CD4-positive, alpha-beta T cell (primary cell): Measurements from ENCODE around the gene MAP2K7. TPM values are rescaled to one million over a fixed set of nuclear protein-coding genes. Genes with fewer than 3 reads are reported as not detected.

Experiments
- ATAC-seq: fragments of 200-7000 bp; cut with Tn5 transposase; one replicate; pipeline ENCODE4 v1.10.0; 2022; ENCODE audit warnings: mild to moderate bottlenecking; ENCODE audit not compliant: poor library complexity
- CTCF ChIA-PET: fragments of 350-600 bp; sonication (Branson Sonifier 250); formaldehyde crosslinking; loops from one replicate; lab custom pipeline; 2021; ENCODE audit warnings: antibody characterized with exemption, inconsistent platforms; lab: Charles Lee
- POLR2A ChIA-PET: fragments of 350-600 bp; sonication (Branson Sonifier 250); formaldehyde crosslinking; loops from one replicate; lab custom pipeline; 2021; ENCODE audit warnings: antibody characterized with exemption, inconsistent platforms; lab: Charles Lee
- DNase-seq, 14 experiments: peaks; one replicate each; pipeline ENCODE4 v3.0.0-alpha.2; 2013 to 2020; ENCODE audit warnings: mixed read lengths in 2 of 14
- H3K27ac ChIP-seq, 2 donors: one replicate each; pipeline versions ENCODE4 v1.5.1 to v1.7.0; 2013; ENCODE audit warnings: low read length in 2 of 2, low read depth in 1 of 2, mild to moderate bottlenecking in 1 of 2
- H3K27me3 ChIP-seq, 2 experiments: 1 replicate in 1 of 2; 2 replicates in 1 of 2; pipeline versions ENCODE4 v1.6.1 to v1.7.0; 2013; ENCODE audit warnings: low read length in 2 of 2, control low read depth in 1 of 2, mild to moderate bottlenecking in 1 of 2, moderate library complexity in 1 of 2; ENCODE audit not compliant: insufficient read depth in 2 of 2, control insufficient read depth in 1 of 2
- H3K36me3 ChIP-seq: one replicate; pipeline ENCODE4 v1.6.1; 2013; ENCODE audit warnings: low read length, control low read depth; ENCODE audit not compliant: insufficient read depth
- H3K4me1 ChIP-seq: one replicate; pipeline ENCODE4 v1.6.1; 2013; ENCODE audit warnings: low read length, control low read depth; ENCODE audit not compliant: insufficient read depth
- H3K4me3 ChIP-seq: one replicate; pipeline ENCODE4 v1.5.1; 2013; ENCODE audit warnings: mild to moderate bottlenecking, low read length, moderate library complexity
- H3K9me3 ChIP-seq, 2 experiments: 1 replicate in 1 of 2; 2 replicates in 1 of 2; pipeline versions ENCODE4 v1.6.1 to v1.7.0; 2013; ENCODE audit warnings: low read length in 2 of 2, mild to moderate bottlenecking in 2 of 2, control low read depth in 1 of 2, moderate library complexity in 1 of 2; ENCODE audit not compliant: control insufficient read depth in 1 of 2, insufficient read depth in 1 of 2
- H3K27ac Mint-ChIP-seq: one replicate; pipeline ENCODE4 v1.8.0; 2020; ENCODE audit warnings: mixed read lengths
- H3K27me3 Mint-ChIP-seq: one replicate; pipeline ENCODE4 v1.8.0; 2021; ENCODE audit warnings: mixed read lengths
- H3K36me3 Mint-ChIP-seq: one replicate; pipeline ENCODE4 v1.8.0; 2021; ENCODE audit warnings: low read depth, mixed read lengths
- H3K4me1 Mint-ChIP-seq: one replicate; pipeline ENCODE4 v1.8.0; 2021; ENCODE audit warnings: low read depth, mixed read lengths
- H3K4me3 Mint-ChIP-seq: one replicate; pipeline ENCODE4 v1.8.0; 2020; ENCODE audit warnings: mild to moderate bottlenecking, mixed read lengths
- H3K9me3 Mint-ChIP-seq: one replicate; pipeline ENCODE4 v1.8.0; 2020; ENCODE audit warnings: mixed read lengths
- intact Hi-C, 2 experiments: fragments of 100-400 bp; cut with DNase I in 1 of 2; cut with micrococcal nuclease in 1 of 2; formaldehyde crosslinking; loops; one replicate each; pipeline versions ENCODE4 v1.15.1 to v1.9.0; 2023 to 2025; cut with DNase I, micrococcal nuclease
- polyA plus RNA-seq, 2 donors: library from polyadenylated mRNA; unstranded; fragments of 120-200 nt; gene quantifications; one replicate each; pipeline ENCODE4 v1.2.1, GENCODE V29; 2013
- total RNA-seq, 174 experiments: library from RNA in 2 of 174; stranded (reverse) in 2 of 174; gene quantifications; one replicate each; pipeline ENCODE4 v1.2.3 and lab custom pipeline; 2021 to 2026
- TF ChIP-seq, protein P1 (sequence below): fragments of 200-600 bp; IDR thresholded peaks from one replicate; pipeline ENCODE4 v1.8.0; 2022; ENCODE audit warnings: antibody characterized with exemption, mild to moderate bottlenecking

The MAP2K7 gene
- 10 to 100 TPM; 81.7 to 82.3 TPM for total RNA-seq
- 24.1 TPM for polyA plus RNA-seq (2013, experiment 1 of 2)
- 31.8 TPM for polyA plus RNA-seq (2013, experiment 2 of 2)
- total RNA-seq (lab: John Stamatoyannopoulos, UW) = 20.9 to 71.0 (median 41.4) reads per million in 172 experiments

DNA sequence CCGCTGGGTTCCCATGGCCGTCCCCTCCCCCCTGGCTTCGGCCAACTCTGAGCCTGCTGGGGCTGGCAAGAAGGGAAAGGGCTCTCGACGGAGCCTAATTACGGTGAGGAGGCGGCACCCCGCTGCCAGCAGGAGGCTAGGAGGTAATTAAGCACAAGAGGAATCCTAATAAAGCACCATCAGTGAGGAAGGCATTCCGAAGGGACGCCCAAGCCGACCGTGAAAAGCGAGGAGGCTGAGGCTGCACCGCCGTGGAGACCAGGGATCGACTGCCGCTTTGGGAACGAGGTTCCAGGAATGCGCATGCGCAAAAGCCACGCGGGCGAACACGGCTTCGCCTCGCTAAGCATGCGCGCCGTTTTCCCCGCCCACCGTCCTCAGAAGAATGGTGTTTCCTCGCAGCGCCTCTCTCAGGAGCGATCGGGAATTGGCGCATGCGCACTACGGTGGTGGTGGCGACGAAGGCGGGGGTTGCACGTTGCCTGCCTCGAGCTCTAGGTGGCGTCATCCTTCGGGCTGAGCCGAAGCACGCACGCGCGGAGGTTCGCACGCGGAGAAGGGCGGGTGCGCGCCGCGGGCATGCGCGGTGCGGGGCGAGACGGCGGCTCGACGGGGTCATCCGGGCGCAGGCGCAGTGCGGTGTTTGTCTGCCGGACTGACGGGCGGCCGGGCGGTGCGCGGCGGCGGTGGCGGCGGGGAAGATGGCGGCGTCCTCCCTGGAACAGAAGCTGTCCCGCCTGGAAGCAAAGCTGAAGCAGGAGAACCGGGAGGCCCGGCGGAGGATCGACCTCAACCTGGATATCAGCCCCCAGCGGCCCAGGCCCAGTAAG, at the start of gene MAP2K7:
Gene MAP2K7 (plus strand): TSS at position 634 of the 830 bp plus-strand sequence. CDS start 68 bp downstream, at position 702.
- Histone ChIP-seq H3K4me1 (peaks cover 48% of the 10 kb centered on the region), H3K4me3 (peak within 1 kb of the TSS; percentile 85), H3K27me3 (no peaks in the 10 kb centered on the region), H3K36me3 (peaks cover 24% of the 10 kb centered on the region), H3K9me3 (no peaks in the 10 kb centered on the region), H3K27ac (peak within 1 kb of the TSS; percentile 68 to 87)
- POLR2A ChIA-PET = interaction anchor here (0.5 to 2.2 kb wide), 21 partner anchors 8 to 554 kb away, joined by 3 to 116 read pairs (median 3); partner anchors contain the start of genes ARHGEF18, PET100, PNPLA6 and SNAPC2
- H3K4me1 Mint-ChIP-seq = peaks cover 26% of the 10 kb centered on the region
- H3K9me3 Mint-ChIP-seq = no peaks in the 10 kb centered on the region
- peaks cover 6% of the 10 kb centered on the region for H3K27me3 Mint-ChIP-seq
- peaks cover 23% of the 10 kb centered on the region for H3K36me3 Mint-ChIP-seq
- DNase-seq = peak; percentile 100
- ATAC-seq = peak; percentile 87
- TF ChIP-seq, protein P1, sequence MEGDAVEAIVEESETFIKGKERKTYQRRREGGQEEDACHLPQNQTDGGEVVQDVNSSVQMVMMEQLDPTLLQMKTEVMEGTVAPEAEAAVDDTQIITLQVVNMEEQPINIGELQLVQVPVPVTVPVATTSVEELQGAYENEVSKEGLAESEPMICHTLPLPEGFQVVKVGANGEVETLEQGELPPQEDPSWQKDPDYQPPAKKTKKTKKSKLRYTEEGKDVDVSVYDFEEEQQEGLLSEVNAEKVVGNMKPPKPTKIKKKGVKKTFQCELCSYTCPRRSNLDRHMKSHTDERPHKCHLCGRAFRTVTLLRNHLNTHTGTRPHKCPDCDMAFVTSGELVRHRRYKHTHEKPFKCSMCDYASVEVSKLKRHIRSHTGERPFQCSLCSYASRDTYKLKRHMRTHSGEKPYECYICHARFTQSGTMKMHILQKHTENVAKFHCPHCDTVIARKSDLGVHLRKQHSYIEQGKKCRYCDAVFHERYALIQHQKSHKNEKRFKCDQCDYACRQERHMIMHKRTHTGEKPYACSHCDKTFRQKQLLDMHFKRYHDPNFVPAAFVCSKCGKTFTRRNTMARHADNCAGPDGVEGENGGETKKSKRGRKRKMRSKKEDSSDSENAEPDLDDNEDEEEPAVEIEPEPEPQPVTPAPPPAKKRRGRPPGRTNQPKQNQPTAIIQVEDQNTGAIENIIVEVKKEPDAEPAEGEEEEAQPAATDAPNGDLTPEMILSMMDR = peak; percentile 73
- intact Hi-C loops = loop anchor here in 1 of 2 experiments (1.0 to 10.0 kb wide), 4 partner anchors 17 to 369 kb away; partner anchors contain the start of genes PNPLA6, SNAPC2 and TIMM44
- CTCF ChIA-PET = interaction anchor here (0.6 to 3.5 kb wide), 13 partner anchors 12 to 1543 kb away, joined by 3 to 26 read pairs (median 4); partner anchors contain the start of genes PRR36, SNAPC2, TIMM44 and TRAPPC5
- peak within 1 kb of the TSS; percentile 92 for H3K4me3 Mint-ChIP-seq
- peak within 1 kb of the TSS; percentile 89 for H3K27ac Mint-ChIP-seq

DNA sequence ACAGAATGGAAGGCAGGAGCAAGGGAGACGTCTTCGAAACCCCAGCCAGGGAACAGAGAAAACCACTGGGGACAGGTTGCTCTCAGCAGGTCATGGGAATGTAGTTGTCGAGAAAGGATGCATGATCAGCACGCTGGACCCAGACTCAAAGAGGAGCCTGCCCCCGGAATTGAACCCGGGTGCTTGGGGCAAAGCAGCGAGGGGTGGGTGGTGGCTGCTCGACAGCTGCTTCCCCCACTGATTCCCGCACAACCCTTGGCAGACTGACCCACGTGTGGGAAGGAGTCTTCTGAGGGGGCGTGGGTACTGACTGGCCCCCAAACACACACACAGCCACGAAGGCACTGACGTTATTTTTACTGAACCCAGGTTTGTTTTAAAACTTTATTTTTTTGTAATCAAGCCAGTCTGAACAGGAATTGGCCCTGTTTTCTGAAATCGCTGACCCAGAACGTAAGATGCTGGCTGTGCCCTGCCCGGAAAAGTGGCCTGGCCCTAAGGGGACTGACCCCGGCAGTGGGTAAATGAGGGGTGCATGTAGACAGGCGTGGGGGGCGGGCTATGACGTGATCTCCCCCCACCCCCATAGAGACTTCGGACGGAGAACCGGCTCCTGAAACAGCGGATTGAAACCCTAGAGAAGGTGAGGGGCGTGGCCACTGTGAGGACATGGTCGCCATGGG, 48.1 kb upstream of the MAP2K7 start:
- Histone ChIP-seq H3K4me3 (no peak overlapping the region), H3K27me3 (peaks cover 10 to 18% of the 10 kb centered on the region in 2 experiments), H3K4me1 (peaks cover 9% of the 10 kb centered on the region), H3K27ac (no peak overlapping the region), H3K9me3 (no peaks in the 10 kb centered on the region), H3K36me3 (no peaks in the 10 kb centered on the region)
- Mint-ChIP-seq H3K27ac (no peak overlapping the region), H3K4me3 (no peak overlapping the region), H3K36me3 (no peaks in the 10 kb centered on the region), H3K27me3 (peaks cover 3% of the 10 kb centered on the region), H3K9me3 (no peaks in the 10 kb centered on the region), H3K4me1 (no peaks in the 10 kb centered on the region)
- POLR2A ChIA-PET = no interaction called here
- intact Hi-C loops = loop anchor here in 1 of 2 experiments (2.0 kb wide), 1 partner anchor 147 kb away; no protein-coding TSS in a partner anchor
- no peak for ATAC-seq
- CTCF ChIA-PET = no interaction called here
- DNase-seq = peak in 1 of 14 experiments; percentile 14
- TF ChIP-seq, protein P1 = no peak

DNA sequence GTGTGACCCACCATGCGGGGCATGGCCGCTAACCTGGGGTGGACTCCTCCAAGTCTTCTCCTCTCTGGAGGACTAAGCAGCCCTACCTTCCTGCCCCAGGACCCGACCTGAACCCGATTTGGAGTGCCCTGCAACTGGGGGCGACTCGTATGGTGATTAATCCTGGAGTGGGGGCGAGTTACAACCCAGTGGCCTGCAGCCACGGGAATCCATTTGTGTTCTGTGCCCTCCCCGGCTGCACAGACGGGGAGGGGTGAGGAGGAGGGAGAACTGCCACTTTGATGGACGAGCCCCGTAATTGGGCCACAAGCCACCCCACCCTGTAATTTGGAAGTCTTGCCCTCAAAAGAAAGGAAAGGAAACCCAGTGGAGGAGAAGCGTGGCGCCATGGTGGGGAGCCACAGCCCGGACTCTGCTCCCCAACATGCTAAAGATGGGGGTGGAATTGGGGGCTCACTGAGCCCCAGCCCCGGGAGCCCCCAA, 47.5 kb upstream of the MAP2K7 start:
- no peak overlapping the region for H3K4me3 ChIP-seq
- CTCF ChIA-PET = no interaction called here
- no peak overlapping the region for H3K27ac ChIP-seq
- intact Hi-C loops = no loop called here
- H3K4me1 ChIP-seq = peaks cover 15% of the 10 kb centered on the region
- Mint-ChIP-seq H3K9me3 (no peaks in the 10 kb centered on the region), H3K4me3 (no peak overlapping the region), H3K27me3 (peaks cover 3% of the 10 kb centered on the region), H3K27ac (no peak overlapping the region), H3K4me1 (no peaks in the 10 kb centered on the region), H3K36me3 (no peaks in the 10 kb centered on the region)
- TF ChIP-seq, protein P1 = no peak
- no peaks in the 10 kb centered on the region for H3K36me3 ChIP-seq
- POLR2A ChIA-PET = no interaction called here
- ATAC-seq (no peak), DNase-seq (peak in 1 of 14 experiments; percentile 15)
- H3K9me3 ChIP-seq = no peaks in the 10 kb centered on the region
- peaks cover 15 to 24% of the 10 kb centered on the region in 2 experiments for H3K27me3 ChIP-seq
